Thymus (tissue), 14 donors: ENCODE measurements around the gene KAT8. TPM values are rescaled to one million over a fixed set of nuclear protein-coding genes. Genes with fewer than 3 reads are reported as not detected.

Source experiments
- DNase-seq, 9 donors: peaks; one replicate each; pipeline ENCODE4 v3.0.0-alpha.2; 2013; ENCODE audit warnings: low spot score in 9 of 9, low read depth in 6 of 9, missing footprints in 1 of 9
- H3K27ac ChIP-seq, 2 donors: one replicate each; pipeline ENCODE4 v1.5.1; 2013; ENCODE audit warnings: control low read depth in 1 of 2, low read depth in 1 of 2, low read length in 1 of 2, mild to moderate bottlenecking in 1 of 2, moderate library complexity in 1 of 2
- H3K27me3 ChIP-seq, 2 donors: one replicate each; pipeline ENCODE4 v1.5.1; 2013; ENCODE audit warnings: low read length in 1 of 2; ENCODE audit not compliant: control insufficient read depth in 2 of 2, insufficient read depth in 1 of 2
- H3K36me3 ChIP-seq, 2 donors: one replicate each; pipeline ENCODE4 v1.5.1; 2013; ENCODE audit warnings: low read length in 1 of 2, mild to moderate bottlenecking in 1 of 2, moderate library complexity in 1 of 2; ENCODE audit not compliant: control insufficient read depth in 2 of 2, insufficient read depth in 2 of 2
- H3K4me1 ChIP-seq, 2 donors: one replicate each; pipeline ENCODE4 v1.5.1; 2013; ENCODE audit warnings: low read length in 2 of 2; ENCODE audit not compliant: control insufficient read depth in 2 of 2, insufficient read depth in 2 of 2
- H3K4me3 ChIP-seq, 2 donors: one replicate each; pipeline ENCODE4 v1.5.1; 2013; ENCODE audit warnings: low read length in 2 of 2, control low read depth in 1 of 2, mild to moderate bottlenecking in 1 of 2
- H3K9me3 ChIP-seq, 2 donors: one replicate each; pipeline ENCODE4 v1.5.1; 2013; ENCODE audit warnings: low read length in 1 of 2, mild to moderate bottlenecking in 1 of 2; ENCODE audit not compliant: control insufficient read depth in 2 of 2, insufficient read depth in 1 of 2
- WGBS: extraction: QIAGEN DNeasy Blood & Tissue Kit; methylation state at CpG from one replicate; pipeline ENCODE4 v1.1.7; 2013; 5-methylcytosine and 5-hydroxymethylcytosine counted together
- long read RNA-seq, 10 donors: transcript quantifications; one replicate each; lab custom pipeline, GENCODE V29; 2026
- polyA plus RNA-seq: library from polyadenylated mRNA; stranded (reverse); fragments of 200-250 nt; gene quantifications from one replicate; pipeline ENCODE4 v1.2.3, GENCODE V29; 2013
- total RNA-seq: library from RNA; stranded (reverse); fragments of 120-200 nt; gene quantifications from one replicate; pipeline ENCODE4 v1.2.4, GENCODE V29; 2013
- donor health status: healthy.

KAT8 gene
- total RNA-seq (62.3 TPM), polyA plus RNA-seq (72.9 TPM)
- long read RNA-seq, donor 1, result 0 reads
- long read RNA-seq, donor 2, result 0 reads
- long read RNA-seq, donor 3, transcript KAT8-205 (3 exons, 1,051 nt), result minor isoform, 6 of 34 reads
- long read RNA-seq, donor 3, transcript KAT8-201 (11 exons, 1,525 nt), result major isoform, 14 of 34 reads
- long read RNA-seq, donor 3, partial matches to known transcripts, result 13 of 34 reads
- long read RNA-seq, donor 3, other reads (novel, unspliced or antisense), result 0 of 34 reads
- long read RNA-seq, donor 4, transcript KAT8-201 (11 exons, 1,525 nt), result major isoform, 10 of 13 reads
- long read RNA-seq, donor 4, partial matches to known transcripts, result 0 of 13 reads
- long read RNA-seq, donor 4, other reads (novel, unspliced or antisense), result 0 of 13 reads
- long read RNA-seq, donor 5, transcript KAT8-201 (11 exons, 1,525 nt), result major isoform, 23 of 37 reads
- long read RNA-seq, donor 5, transcript KAT8-205 (3 exons, 1,051 nt), result minor isoform, 9 of 37 reads
- long read RNA-seq, donor 5, partial matches to known transcripts, result 0 of 37 reads
- long read RNA-seq, donor 5, other reads (novel, unspliced or antisense), result 0 of 37 reads
- long read RNA-seq, donor 6, transcript KAT8-201 (11 exons, 1,525 nt), result major isoform, 6 of 41 reads
- long read RNA-seq, donor 6, partial matches to known transcripts, result 6 of 41 reads
- long read RNA-seq, donor 6, other reads (novel, unspliced or antisense), result 21 of 41 reads
- long read RNA-seq, donor 7, transcript KAT8-201 (11 exons, 1,525 nt), result major isoform, 7 of 11 reads
- long read RNA-seq, donor 7, partial matches to known transcripts, result 0 of 11 reads
- long read RNA-seq, donor 7, other reads (novel, unspliced or antisense), result 0 of 11 reads
- long read RNA-seq, donor 8, transcript KAT8-201 (11 exons, 1,525 nt), result major isoform, 6 of 9 reads
- long read RNA-seq, donor 8, partial matches to known transcripts, result 0 of 9 reads
- long read RNA-seq, donor 8, other reads (novel, unspliced or antisense), result 0 of 9 reads
- long read RNA-seq, donor 9, partial matches to known transcripts, result 0 of 9 reads
- long read RNA-seq, donor 9, other reads (novel, unspliced or antisense), result 0 of 9 reads
- long read RNA-seq, donor 10, transcript KAT8-201 (11 exons, 1,525 nt), result major isoform, 10 of 14 reads
- long read RNA-seq, donor 10, partial matches to known transcripts, result 0 of 14 reads
- long read RNA-seq, donor 10, other reads (novel, unspliced or antisense), result 0 of 14 reads

GRCh38 chr16:31117384-31118222 is at the start of gene KAT8:
KAT8 (plus strand) TSS chr16:31117664; CDS start chr16:31117682, 18 bp downstream.
- Histone ChIP-seq H3K36me3 (peaks cover 29 to 36% of the 10 kb centered on the region in 2 donors), H3K27ac (peak within 1 kb of the TSS; percentile 83 to 99), H3K4me3 (peak within 1 kb of the TSS; percentile 69 to 94), H3K27me3 (no peaks in the 10 kb centered on the region), H3K4me1 (peaks cover 5 to 16% of the 10 kb centered on the region in 2 donors), H3K9me3 (no peaks in the 10 kb centered on the region)
- under 1% methylated on average over 68 of the region's 68 CpGs for WGBS
- peak; percentile 85 to 99 (median 95) for DNase-seq

GRCh38 chr16:31071861-31072260 is 45.6 kb upstream of the KAT8 start:
- 78% methylated on average over 4 of the region's 4 CpGs for WGBS
- peaks cover 13 to 15% of the 10 kb centered on the region in 2 donors for H3K4me1 ChIP-seq
- no peak overlapping the region for H3K27ac ChIP-seq
- H3K36me3 ChIP-seq, result peaks cover 6 to 10% of the 10 kb centered on the region in 2 donors
- no peak for DNase-seq
- peak overlapping the region; percentile 89 to 100 for H3K4me3 ChIP-seq
- no peaks in the 10 kb centered on the region for H3K9me3 ChIP-seq
- H3K27me3 ChIP-seq, result no peaks in the 10 kb centered on the region

- peak in 2 of 9 donors; percentile 20 to 47 for DNase-seq
- H3K4me1 ChIP-seq, result peaks cover 13 to 15% of the 10 kb centered on the region in 2 donors
- no peaks in the 10 kb centered on the region for H3K9me3 ChIP-seq
- peaks cover 14 to 18% of the 10 kb centered on the region in 2 donors for H3K36me3 ChIP-seq
- peak overlapping the region; percentile 89 to 100 for H3K4me3 ChIP-seq
- 8% methylated on average over 27 of the region's 27 CpGs for WGBS
- H3K27me3 ChIP-seq, result no peaks in the 10 kb centered on the region
- peak overlapping the region; percentile 98 to 99 for H3K27ac ChIP-seq
Observed at GRCh38 chr16:31072540-31073141, 44.8 kb upstream of the KAT8 start.

- DNase-seq, result peak; percentile 75 to 96 (median 90)
- Histone ChIP-seq H3K27me3 (no peaks in the 10 kb centered on the region), H3K4me1 (peaks cover 13 to 15% of the 10 kb centered on the region in 2 donors), H3K4me3 (peak overlapping the region; percentile 89 to 100), H3K9me3 (no peaks in the 10 kb centered on the region), H3K27ac (peak overlapping the region; percentile 98 to 99), H3K36me3 (peaks cover 21 to 25% of the 10 kb centered on the region in 2 donors)
- WGBS, result under 1% methylated on average over 83 of the region's 83 CpGs
Observed at GRCh38 chr16:31073142-31073969, 44.1 kb upstream of the KAT8 start.

GRCh38 chr16:31073970-31074813 is 43.3 kb upstream of the KAT8 start, which contains the start of the genes ZNF646 and ZNF668:
ZNF646 (plus strand) TSS chr16:31074422; CDS start chr16:31076325, 1,903 bp downstream.
ZNF668 (minus strand) TSS chr16:31074240; CDS start chr16:31064459, 9,781 bp downstream.
- Histone ChIP-seq H3K9me3 (no peaks in the 10 kb centered on the region), H3K4me3 (peak within 1 kb of the TSS; percentile 89 to 100), H3K4me1 (peaks cover 13 to 15% of the 10 kb centered on the region in 2 donors), H3K36me3 (peaks cover 29 to 33% of the 10 kb centered on the region in 2 donors), H3K27ac (peak within 1 kb of the TSS; percentile 98 to 99), H3K27me3 (no peaks in the 10 kb centered on the region)
- DNase-seq, result peak; percentile 95 to 99 (median 98)
- under 1% methylated on average over 48 of the region's 48 CpGs for WGBS

- Histone ChIP-seq H3K4me1 (peaks cover 13 to 15% of the 10 kb centered on the region in 2 donors), H3K27ac (peak overlapping the region; percentile 95 to 99), H3K4me3 (peak overlapping the region; percentile 89 to 100), H3K36me3 (peaks cover 35 to 39% of the 10 kb centered on the region in 2 donors), H3K27me3 (no peaks in the 10 kb centered on the region), H3K9me3 (no peaks in the 10 kb centered on the region)
- no peak for DNase-seq
- WGBS, result 2% methylated on average over 7 of the region's 7 CpGs
Observed at GRCh38 chr16:31074814-31075183, 42.7 kb upstream of the KAT8 start.

GRCh38 chr16:31076319-31076718 is 41.1 kb upstream of the KAT8 start:
- Histone ChIP-seq H3K27ac (no peak overlapping the region), H3K4me1 (peaks cover 13 to 15% of the 10 kb centered on the region in 2 donors), H3K27me3 (no peaks in the 10 kb centered on the region), H3K36me3 (peaks cover 50 to 55% of the 10 kb centered on the region in 2 donors), H3K4me3 (no peak overlapping the region), H3K9me3 (no peaks in the 10 kb centered on the region)
- 95% methylated on average over 16 of the region's 16 CpGs for WGBS
- DNase-seq, result no peak
